ENCODE data around the gene IPCEF1. TPM values are rescaled to one million over a fixed set of nuclear protein-coding genes. Genes with fewer than 3 reads are reported as not detected.
A peak's percentile ranks its signal among the peaks of the same experiment; 100 is the strongest.

Gene IPCEF1
- total RNA-seq, 1 experiment from 2014 or later, result 0.52 TPM

GRCh38 chr6:154154389-154154967, 202.1 kb downstream of the IPCEF1 start:
- Mint-ChIP-seq H3K27ac (ENCODE audit: unreplicated experiment) (no peak overlapping the region), H3K9me3 (ENCODE audit: low read depth, unreplicated experiment) (no peaks in the 10 kb centered on the region), H3K4me3 (ENCODE audit: low read depth, unreplicated experiment) (no peak overlapping the region), H3K27me3 (ENCODE audit: unreplicated experiment) (peaks cover 40% of the 10 kb centered on the region), H3K4me1 (ENCODE audit: low read depth, unreplicated experiment) (peaks cover 12% of the 10 kb centered on the region), H3K36me3 (ENCODE audit: insufficient read depth, unreplicated experiment) (no peaks in the 10 kb centered on the region)
- CTCF ChIA-PET, result interaction anchor here (1.0 kb wide), 1 partner anchor 357 kb away, joined by 5 read pairs; no protein-coding TSS in a partner anchor
- intact Hi-C loops (cut with micrococcal nuclease; ENCODE audit: unreplicated experiment), result loop anchor here (1.0 to 2.0 kb wide), 3 partner anchors 123 to 520 kb away; no protein-coding TSS in a partner anchor
- TF ChIP-seq CTCF (IDR thresholded peaks at IDR 0.05; ENCODE audit: unreplicated experiment), result peak; percentile 41
- BruUV-seq (replicated peaks), result no TSS peak
- DNase-seq, result peak; percentile 32

GRCh38 chr6:154143753-154144152, 212.8 kb downstream of the IPCEF1 start:
- no peaks in the 10 kb centered on the region for H3K4me1 Mint-ChIP-seq (ENCODE audit: low read depth, unreplicated experiment)
- no peaks in the 10 kb centered on the region for H3K36me3 Mint-ChIP-seq (ENCODE audit: insufficient read depth, unreplicated experiment)
- intact Hi-C loops (cut with micrococcal nuclease; ENCODE audit: unreplicated experiment), result no loop called here
- H3K4me3 Mint-ChIP-seq (ENCODE audit: low read depth, unreplicated experiment), result no peak overlapping the region
- CTCF ChIA-PET, result no interaction called here
- H3K9me3 Mint-ChIP-seq (ENCODE audit: low read depth, unreplicated experiment), result no peaks in the 10 kb centered on the region
- no peak overlapping the region for H3K27ac Mint-ChIP-seq (ENCODE audit: unreplicated experiment)
- TF ChIP-seq CTCF (IDR thresholded peaks at IDR 0.05; ENCODE audit: unreplicated experiment), result no peak
- no TSS peak for BruUV-seq (replicated peaks)
- H3K27me3 Mint-ChIP-seq (ENCODE audit: unreplicated experiment), result peaks cover 37% of the 10 kb centered on the region
- no peak for DNase-seq

DNA sequence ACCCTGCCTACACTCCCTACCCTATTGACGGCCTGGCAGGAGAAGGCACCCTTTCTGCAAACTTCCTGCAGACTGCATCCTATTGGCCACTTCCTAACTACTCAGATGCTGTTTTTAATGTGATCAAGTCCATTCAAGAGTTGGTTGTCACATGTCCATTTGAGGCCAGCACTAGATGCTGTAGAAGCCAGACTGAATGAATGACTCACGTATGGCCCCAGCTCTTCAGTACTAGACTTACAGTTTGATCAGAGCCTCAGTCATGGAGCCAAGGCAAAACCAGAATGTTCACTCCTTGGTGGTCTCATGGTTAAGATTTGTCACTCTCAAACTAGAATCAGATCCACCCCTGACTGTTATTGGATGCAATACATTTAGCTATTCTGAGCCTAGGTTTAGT, 215.9 kb downstream of the IPCEF1 start:
- CTCF ChIA-PET, result no interaction called here
- BruUV-seq (replicated peaks), result no TSS peak
- TF ChIP-seq CTCF (IDR thresholded peaks at IDR 0.05; ENCODE audit: unreplicated experiment), result no peak
- Mint-ChIP-seq H3K4me3 (ENCODE audit: low read depth, unreplicated experiment) (no peak overlapping the region), H3K27me3 (ENCODE audit: unreplicated experiment) (peaks cover 22% of the 10 kb centered on the region), H3K27ac (ENCODE audit: unreplicated experiment) (no peak overlapping the region), H3K4me1 (ENCODE audit: low read depth, unreplicated experiment) (no peaks in the 10 kb centered on the region), H3K9me3 (ENCODE audit: low read depth, unreplicated experiment) (no peaks in the 10 kb centered on the region), H3K36me3 (ENCODE audit: insufficient read depth, unreplicated experiment) (no peaks in the 10 kb centered on the region)
- intact Hi-C loops (cut with micrococcal nuclease; ENCODE audit: unreplicated experiment), result no loop called here
- no peak for DNase-seq

DNA sequence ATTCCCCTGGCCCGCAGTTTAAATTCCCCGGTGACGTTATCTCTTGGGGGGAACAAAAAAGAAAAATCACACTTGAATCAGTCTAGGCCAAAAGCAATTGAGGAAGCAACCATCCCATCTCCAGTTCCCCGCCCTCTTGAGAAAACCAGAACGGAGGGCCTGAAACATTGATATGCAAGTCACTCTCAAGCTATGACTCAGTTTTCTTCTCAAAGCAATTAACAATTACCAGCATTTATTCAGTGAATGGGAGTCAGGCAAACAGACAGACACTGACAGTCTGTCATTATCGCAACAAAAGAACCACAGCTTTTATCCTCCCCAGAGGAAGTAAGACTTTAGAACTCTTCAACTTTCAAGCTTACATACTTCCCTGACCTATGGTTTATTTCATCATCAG, 216.7 kb downstream of the IPCEF1 start:
- CTCF ChIA-PET, result no interaction called here
- no peak for TF ChIP-seq CTCF (IDR thresholded peaks at IDR 0.05; ENCODE audit: unreplicated experiment)
- H3K27me3 Mint-ChIP-seq (ENCODE audit: unreplicated experiment), result peaks cover 19% of the 10 kb centered on the region
- intact Hi-C loops (cut with micrococcal nuclease; ENCODE audit: unreplicated experiment), result no loop called here
- no peak for DNase-seq
- no peak overlapping the region for H3K27ac Mint-ChIP-seq (ENCODE audit: unreplicated experiment)
- no TSS peak for BruUV-seq (replicated peaks)
- H3K9me3 Mint-ChIP-seq (ENCODE audit: low read depth, unreplicated experiment), result no peaks in the 10 kb centered on the region
- H3K4me3 Mint-ChIP-seq (ENCODE audit: low read depth, unreplicated experiment), result no peak overlapping the region
- H3K36me3 Mint-ChIP-seq (ENCODE audit: insufficient read depth, unreplicated experiment), result no peaks in the 10 kb centered on the region
- no peaks in the 10 kb centered on the region for H3K4me1 Mint-ChIP-seq (ENCODE audit: low read depth, unreplicated experiment)
